NCI-H128 (cell line): ENCODE measurements around the gene GART.

ENCODE experiments used
- DNase-seq: peaks from one replicate; lab custom pipeline; 2025; ENCODE audit not compliant: unreplicated experiment; lab: John Stamatoyannopoulos, UW

Gene GART

GRCh38 chr21:33554236-33554981, 12.5 kb upstream of the GART start:
- DNase-seq, result no peak

- no peak for DNase-seq
These were observed 11.2 kb upstream of the GART start for GRCh38 chr21:33552999-33553598.

GRCh38 chr21:33552093-33552998, 10.4 kb upstream of the GART start:
- DNase-seq, result no peak

GRCh38 chr21:33551664-33552063, 9.7 kb upstream of the GART start:
- DNase-seq, result no peak

GRCh38 chr21:33550772-33551660, 9.1 kb upstream of the GART start:
- DNase-seq, result no peak

- no peak for DNase-seq
These were observed 8.2 kb upstream of the GART start for GRCh38 chr21:33549848-33550771.

GRCh38 chr21:33546086-33546485, 4.2 kb upstream of the GART start:
- no peak for DNase-seq

GRCh38 chr21:33544451-33545195, 2.7 kb upstream of the GART start:
- no peak for DNase-seq

GRCh38 chr21:33543505-33544129, 1.7 kb upstream of the GART start:
- DNase-seq, result no peak

- DNase-seq, result peak; percentile 97
These were observed 955 bp upstream of the GART start, which contains the start of gene SON for GRCh38 chr21:33542640-33543504. Gene SON, plus strand, starts transcription at chr21:33543038. Its CDS starts 55 bp downstream, at chr21:33543093.

GRCh38 chr21:33541105-33541711, 709 bp downstream of the GART start:
- no peak for DNase-seq

- DNase-seq, result no peak
These were observed 1.2 kb downstream of the GART start for GRCh38 chr21:33540711-33541104.

- no peak for DNase-seq
These were observed 2.3 kb downstream of the GART start for GRCh38 chr21:33539616-33540015.

- no peak for DNase-seq
These were observed 4.7 kb downstream of the GART start for GRCh38 chr21:33537212-33537611.

GRCh38 chr21:33531007-33531406, 10.9 kb downstream of the GART start:
- no peak for DNase-seq

- no peak for DNase-seq
These were observed 19.0 kb downstream of the GART start for GRCh38 chr21:33522953-33523349.

GRCh38 chr21:33522297-33522952, 19.5 kb downstream of the GART start:
- no peak for DNase-seq
